GM18499 (cell line): ENCODE measurements around the gene PROKR1.
"Not testable (repeated sequence)": the region's sequence is repeated elsewhere in the genome, so short reads cannot be mapped to it uniquely, and the experiment has no call there.

Experiments
- ATAC-seq: cut with Tn5 transposase; IDR thresholded peaks from one replicate; pipeline ENCODE4 v1.9.1; 2021; ENCODE audit warnings: moderate number of reproducible peaks; ENCODE audit not compliant: insufficient read depth, unreplicated experiment

The PROKR1 gene

GRCh38 chr2:68653034-68653433 lies 9.7 kb downstream of the PROKR1 start:
- ATAC-seq: no peak

- ATAC-seq: peak; percentile 90
Observed at GRCh38 chr2:68653538-68653982, 10.2 kb downstream of the PROKR1 start.

- no peak for ATAC-seq
Observed at GRCh38 chr2:68658266-68658665, 14.9 kb downstream of the PROKR1 start.

GRCh38 chr2:68659081-68659480 lies 15.7 kb downstream of the PROKR1 start:
- ATAC-seq: no peak

- no peak for ATAC-seq
Observed at GRCh38 chr2:68660658-68661057, 17.3 kb downstream of the PROKR1 start.

DNA sequence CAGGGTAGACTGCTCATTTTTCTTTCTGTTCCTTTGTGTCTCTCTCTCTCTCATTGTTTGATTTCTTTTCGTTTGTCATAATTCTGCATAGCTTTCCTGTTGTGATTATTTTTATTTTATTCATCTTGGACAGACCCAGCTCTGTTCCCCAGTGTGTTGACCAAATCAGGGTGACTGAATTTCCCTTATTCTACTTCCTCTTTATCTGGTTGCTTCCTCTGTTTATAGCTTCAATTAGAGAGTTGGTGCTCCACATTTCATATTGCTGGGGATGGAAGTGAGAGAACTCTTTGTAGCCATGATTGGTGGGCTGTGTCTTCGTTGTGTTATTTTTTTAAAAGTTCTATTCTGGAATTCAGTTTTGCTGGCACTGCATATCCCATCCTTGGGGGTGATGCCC lies 19.1 kb downstream of the PROKR1 start:
- no peak for ATAC-seq

GRCh38 chr2:68663371-68664156 lies 20.2 kb downstream of the PROKR1 start:
- no peak for ATAC-seq

DNA sequence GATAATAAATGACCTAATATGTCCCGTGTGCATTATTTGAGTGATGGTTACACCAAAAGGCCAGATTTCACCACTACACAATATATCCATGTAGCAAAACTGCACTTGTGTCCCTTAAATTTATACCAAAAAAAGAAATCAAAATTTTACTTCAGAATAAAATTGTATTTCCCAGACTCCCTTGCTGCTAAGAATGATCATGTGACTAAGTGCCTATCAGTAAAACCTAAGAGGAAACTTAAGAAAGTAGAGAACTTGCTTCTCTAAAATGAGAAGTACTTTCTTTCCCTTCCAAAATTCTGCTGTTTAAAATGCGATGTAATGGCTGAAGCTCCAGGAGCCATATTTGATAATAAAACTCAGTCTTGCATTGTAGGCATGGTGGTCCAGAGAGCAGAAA lies 24.0 kb downstream of the PROKR1 start:
- no peak for ATAC-seq

DNA sequence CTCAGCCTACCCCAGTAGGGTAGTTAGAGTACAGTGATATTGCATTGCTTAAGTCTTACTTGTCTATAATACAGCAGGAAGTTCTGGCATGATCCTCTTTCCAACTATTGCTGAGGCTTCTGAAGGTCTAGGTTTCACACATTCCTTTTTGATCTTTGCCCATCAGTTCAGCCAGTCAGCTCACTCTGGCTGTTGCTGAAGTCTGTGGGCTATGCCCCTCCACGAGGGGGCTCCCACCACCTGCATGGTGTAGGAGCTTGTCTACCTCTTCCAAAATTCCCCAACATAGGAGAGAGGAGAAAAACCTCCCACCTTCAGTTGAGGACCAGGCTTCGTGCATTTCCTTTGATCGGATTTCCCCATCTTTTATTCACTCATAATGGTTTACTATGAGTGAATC lies 26.3 kb downstream of the PROKR1 start:
- ATAC-seq: no peak

DNA sequence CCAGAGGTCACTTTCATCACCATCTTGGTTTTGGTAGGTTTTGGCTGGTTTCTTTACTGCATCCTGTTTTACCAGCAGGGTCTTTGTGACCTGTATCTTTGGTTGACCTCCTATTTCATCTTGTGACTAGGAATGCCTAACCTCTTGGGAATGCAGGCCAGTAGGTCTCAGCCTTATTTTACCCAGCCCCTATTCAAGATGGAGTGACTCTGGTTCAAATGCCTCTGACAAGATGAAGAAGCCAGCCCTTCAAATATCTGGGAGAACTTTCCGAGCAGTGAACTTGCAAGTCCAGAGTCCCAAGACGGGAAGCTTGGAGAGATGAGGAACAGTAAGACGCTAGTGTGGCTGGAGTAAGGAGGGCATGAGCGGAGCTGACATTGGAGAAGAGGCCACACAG lies 28.6 kb downstream of the PROKR1 start:
- no peak for ATAC-seq

DNA sequence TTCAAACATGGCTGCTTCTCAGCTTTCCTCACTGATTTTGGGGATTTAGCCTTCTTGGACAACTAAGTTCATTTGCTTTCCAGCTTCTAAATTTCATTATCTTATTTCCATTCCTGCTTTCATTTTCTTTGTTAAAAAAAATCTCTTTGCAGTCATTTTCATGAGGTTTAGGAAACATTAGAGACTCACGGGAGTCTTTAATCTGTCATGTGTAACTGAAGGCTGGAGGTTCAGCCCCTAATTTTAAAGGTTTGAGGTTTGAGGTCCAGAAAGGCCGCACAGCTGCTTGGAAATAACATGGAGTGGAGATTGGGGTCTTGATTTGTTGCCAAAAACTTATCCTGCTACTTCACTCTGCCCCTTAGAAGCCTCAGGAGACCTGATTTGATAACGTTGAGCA lies 30.3 kb downstream of the PROKR1 start:
- no peak for ATAC-seq

- ATAC-seq: no peak
Observed at GRCh38 chr2:68675470-68675869, 32.1 kb downstream of the PROKR1 start.

- not testable (repeated sequence) for ATAC-seq
Observed at GRCh38 chr2:68677837-68678236, 34.5 kb downstream of the PROKR1 start.

DNA sequence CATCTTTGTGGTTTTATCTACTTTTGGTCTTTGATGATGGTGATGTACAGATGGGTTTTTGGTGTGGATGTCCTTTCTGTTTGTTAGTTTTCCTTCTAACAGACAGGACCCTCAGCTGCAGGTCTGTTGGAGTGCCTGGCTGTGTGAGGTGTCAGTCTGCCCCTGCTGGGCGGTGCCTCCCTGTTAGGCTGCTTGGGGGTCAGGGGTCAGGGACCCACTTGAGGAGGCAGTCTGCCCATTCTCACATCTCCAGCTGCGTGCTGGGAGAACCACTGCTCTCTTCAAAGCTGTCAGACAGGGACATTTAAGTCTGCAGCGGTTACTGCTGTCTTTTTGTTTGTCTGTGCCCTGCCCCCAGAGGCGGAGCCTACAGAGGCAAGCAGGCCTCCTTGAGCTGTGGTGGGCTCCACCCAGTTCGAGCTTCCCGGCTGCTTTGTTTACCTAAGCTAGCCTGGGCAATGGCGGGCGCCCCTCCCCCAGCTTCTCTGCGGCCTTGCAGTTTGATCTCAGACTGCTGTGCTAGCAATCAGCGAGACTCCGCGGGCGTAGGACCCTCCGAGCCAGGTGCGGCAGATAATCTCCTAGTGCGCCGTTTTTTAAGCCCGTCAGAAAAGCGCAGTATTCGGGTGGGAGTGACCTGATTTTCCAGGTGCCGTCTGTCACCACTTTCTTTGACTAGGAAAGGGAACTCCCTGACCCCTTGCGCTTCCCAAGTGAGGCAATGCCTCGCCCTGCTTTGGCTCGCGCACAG lies 36.0 kb downstream of the PROKR1 start:
- not testable (repeated sequence) for ATAC-seq

- not testable (repeated sequence) for ATAC-seq
Observed at GRCh38 chr2:68679917-68680267, 36.5 kb downstream of the PROKR1 start.

DNA sequence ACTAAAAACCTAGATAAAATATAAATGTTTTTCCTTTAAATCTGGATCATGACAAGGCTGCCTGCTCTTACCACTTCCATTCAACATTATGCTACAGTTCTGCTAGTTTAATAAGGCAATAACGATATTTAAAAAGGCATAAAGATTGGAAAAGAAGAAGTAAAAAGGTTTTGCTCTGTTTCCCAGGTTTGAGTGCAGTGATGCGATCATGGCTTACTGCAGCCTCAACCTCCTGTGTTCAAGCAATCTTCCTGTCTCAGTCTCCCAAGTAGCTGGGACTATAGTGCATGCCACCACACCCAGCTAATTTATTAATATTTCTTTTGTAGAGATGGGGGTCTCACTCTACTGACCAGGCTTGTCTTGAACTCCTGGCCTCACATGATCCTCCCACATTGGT lies 40.8 kb downstream of the PROKR1 start:
- ATAC-seq: no peak

GRCh38 chr2:68686178-68686577 lies 42.8 kb downstream of the PROKR1 start:
- ATAC-seq: no peak

GRCh38 chr2:68687018-68687417 lies 43.6 kb downstream of the PROKR1 start:
- no peak for ATAC-seq

DNA sequence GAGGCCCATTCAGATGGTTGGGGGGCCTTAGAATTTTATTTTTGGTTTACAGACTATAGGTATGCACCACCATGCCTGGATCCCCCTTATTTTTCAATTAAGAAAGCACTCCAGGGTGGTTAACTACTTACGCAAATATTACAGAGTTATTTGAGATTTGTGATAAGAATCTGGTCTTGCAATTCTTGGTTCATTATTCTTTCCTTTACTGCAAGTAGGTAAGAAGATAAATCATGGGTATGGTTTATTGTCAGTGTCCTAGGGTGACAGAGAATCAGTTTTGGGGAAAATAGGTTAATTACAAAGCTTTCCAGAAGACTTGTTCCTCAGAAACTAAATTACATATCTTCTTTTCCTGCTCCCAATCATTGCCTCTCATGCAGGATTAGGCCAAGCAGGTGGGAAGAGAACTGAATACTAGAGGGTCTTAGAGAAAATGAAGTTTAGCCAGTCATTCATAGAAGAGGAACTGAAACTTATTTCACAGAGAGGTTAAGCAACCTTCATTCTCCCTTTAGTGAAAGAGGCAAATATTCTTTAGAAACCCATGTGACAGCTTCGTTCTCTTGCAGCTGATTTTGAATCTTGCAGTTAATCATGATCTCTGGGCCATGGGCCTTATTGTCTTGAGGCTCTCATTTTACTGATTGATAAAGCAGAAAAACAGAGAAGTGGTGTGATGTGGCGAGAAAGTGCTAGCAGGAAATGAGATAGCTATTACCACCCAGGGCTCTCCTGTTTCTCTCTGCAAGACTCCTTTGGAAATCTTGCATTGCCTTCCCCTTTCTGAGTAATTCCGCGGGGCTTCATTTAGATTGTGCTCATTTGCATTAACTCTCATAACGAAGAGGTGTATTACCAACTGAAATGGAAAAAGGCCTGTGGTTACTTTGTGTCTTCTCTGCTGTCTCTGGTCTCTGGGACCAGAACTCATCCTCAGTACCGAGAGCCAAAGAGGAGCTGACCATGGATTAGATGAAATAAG lies 46.5 kb downstream of the PROKR1 start:
- ATAC-seq: peak; percentile 83

DNA sequence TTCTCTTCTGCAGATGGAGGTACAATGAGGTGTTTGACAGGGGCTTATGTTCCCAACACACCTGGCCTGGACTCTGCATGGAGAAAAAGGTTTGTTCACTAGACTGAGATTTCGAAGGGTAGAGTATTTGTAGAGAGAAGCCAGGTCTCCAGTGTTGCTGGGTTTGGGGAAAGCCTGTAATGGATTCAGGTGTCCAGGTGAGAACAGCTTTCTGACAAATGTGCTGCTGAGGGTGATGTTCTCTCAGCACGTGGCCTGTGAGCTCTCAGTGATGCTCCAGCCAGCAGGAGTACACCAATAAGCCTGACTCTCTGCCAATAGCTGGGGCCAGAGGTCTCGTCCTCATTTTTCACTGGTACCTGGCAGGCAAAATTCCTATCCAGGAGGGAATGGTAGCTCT lies 47.5 kb downstream of the PROKR1 start:
- no peak for ATAC-seq

GRCh38 chr2:68692511-68692910 lies 49.1 kb downstream of the PROKR1 start:
- ATAC-seq: no peak
